Ramos (cell line): ENCODE results near the gene CCNE1.

Source experiments
- in situ Hi-C: fragments of 300-500 bp; cut with MboI; formaldehyde crosslinking; loops from one replicate; pipeline ENCODE4 v1.14.3; 2022; ENCODE audit warnings: low sequenced_read_pairs; ENCODE audit not compliant: unreplicated experiment

Gene CCNE1

DNA sequence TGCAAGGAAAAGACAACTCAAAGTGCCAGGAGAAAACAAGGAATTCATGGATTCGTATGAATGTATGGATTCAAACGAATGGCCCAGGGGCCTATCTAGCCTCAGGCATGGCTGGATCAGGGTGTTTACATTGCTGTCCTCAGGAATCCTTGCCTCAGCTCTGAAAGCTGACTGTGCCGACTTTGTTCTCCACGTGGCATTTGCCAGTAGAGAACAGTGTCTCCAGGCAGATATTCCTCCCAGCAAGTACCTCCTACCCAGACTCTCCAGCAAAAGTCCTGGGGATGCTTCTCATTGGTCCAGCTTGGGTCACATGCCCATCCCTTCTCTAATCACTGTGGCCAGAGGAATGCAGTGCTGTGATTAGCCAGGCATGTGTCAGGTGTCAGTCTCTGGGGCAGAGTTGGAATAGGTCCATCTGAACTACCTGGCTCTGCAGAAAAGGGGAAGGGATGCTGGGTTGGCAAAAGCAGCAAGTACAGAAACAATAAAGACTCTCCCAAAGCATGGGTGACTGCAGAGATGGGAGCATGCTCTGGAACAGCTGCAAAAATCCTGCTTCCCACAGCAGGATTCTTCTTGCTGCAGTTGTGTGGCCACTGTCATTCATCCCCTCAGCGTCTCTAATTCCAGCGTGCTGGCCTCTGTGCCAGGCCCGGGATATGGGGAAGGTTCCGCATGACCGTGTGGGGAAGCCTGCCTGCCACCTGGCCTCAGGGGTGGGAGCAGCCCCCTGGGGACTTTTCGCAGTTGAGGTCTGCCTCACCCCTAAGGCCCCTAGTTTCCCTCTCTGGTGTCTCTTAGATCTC is 30.0 kb downstream of the CCNE1 start:
- in situ Hi-C loops: no loop called here

- in situ Hi-C loops: no loop called here
These were observed 30.8 kb downstream of the CCNE1 start for GRCh38 chr19:29842471-29843179.

- in situ Hi-C loops: no loop called here
These were observed 31.6 kb downstream of the CCNE1 start for GRCh38 chr19:29843180-29844051.

DNA sequence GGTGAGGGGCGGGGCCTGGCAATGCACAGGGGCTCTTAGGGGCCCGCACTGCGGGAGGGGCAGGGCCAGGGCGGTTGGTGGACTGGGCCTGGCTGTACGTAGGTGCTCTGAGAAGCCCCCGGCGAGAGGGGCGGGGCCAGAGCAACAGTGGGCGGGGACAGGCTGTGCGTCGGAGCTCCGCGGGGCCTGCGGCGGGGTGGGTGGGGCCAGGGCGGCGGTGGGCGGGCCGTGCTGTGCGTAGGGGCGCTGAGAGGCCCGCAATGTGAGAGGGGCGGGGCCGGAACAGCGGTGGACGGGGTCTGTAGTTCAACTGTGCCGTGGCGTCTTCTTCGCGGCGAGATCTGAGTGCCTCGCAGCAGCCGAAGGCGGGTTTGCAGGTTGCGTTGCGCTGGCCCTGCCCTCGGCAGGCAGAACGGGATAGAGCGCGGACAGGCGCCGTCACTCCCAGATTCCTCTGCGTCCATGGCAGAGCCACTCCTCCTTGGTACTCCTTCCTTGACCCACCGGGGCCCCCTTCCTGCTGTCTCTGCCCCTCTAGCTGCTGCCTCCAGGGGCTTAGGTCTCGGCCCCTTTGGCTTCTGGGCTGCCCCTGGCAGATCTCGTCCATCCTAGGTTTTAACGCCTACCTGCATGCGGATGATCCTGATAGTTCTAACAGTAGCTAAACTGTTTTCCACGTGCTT is 33.2 kb downstream of the CCNE1 start:
- in situ Hi-C loops: no loop called here

GRCh38 chr19:29845574-29846176 is 33.9 kb downstream of the CCNE1 start:
- in situ Hi-C loops: no loop called here

GRCh38 chr19:29849208-29849607 is 37.4 kb downstream of the CCNE1 start:
- in situ Hi-C loops: no loop called here

DNA sequence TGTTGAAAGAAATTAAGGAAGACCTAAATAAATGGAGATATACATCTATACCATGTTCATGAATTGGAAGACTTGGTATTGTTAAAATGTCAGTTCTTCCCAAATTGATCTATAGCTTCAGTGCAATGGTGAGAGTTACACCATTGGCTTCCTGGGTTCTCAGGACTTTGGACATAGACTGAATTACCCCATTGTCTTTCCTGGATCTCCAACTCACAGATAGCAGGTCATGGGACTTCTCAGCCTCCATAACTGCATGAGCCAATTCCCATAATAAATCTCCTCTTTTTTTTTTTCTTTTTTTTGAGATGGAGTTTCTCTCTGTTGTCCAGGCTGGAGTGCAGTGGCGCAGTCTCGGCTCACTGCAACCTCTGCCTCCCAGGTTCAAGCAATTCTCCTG is 38.7 kb downstream of the CCNE1 start:
- in situ Hi-C loops: loop anchor here (10.0 kb wide), 1 partner anchor 804 kb away; no protein-coding TSS in a partner anchor

DNA sequence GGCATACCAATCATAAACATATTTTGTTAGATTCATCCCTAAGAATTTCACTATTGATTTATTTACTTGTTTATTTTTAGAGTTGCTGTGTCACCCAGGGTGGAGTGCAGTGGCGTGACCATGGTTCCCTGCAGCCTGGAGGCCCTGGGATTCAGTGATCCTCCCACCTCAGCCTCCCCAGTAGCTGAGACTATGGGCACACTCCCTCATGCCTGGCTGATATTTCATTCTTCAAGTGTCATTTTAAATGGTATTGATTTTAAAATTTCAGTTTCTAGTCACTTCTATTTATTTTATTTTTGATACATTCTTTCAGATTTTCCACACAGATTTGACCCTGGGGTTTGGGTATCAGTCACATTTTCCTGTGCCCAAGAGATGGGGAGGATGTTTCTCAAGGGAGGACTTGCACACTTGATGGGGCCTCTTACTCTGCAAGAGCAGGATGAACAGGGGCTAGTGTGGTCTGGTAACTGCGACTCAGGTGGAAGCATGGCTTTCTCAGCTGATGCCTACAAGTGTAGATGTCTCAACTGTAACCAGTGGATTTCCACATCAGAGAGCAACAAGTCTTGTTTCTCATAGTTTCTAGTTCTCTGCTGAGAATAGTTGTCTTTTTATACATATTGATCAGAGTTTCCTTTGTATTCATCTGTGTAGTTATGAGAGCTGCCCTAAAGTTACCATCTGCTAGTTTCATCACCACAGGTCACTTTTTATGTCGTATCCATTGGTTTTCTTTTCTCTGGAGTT is 40.2 kb downstream of the CCNE1 start:
- in situ Hi-C loops: loop anchor here (10.0 kb wide), 1 partner anchor 803 kb away; no protein-coding TSS in a partner anchor

- in situ Hi-C loops: loop anchor here (10.0 kb wide), 1 partner anchor 801 kb away; no protein-coding TSS in a partner anchor
These were observed 42.2 kb downstream of the CCNE1 start for GRCh38 chr19:29854033-29854432.

DNA sequence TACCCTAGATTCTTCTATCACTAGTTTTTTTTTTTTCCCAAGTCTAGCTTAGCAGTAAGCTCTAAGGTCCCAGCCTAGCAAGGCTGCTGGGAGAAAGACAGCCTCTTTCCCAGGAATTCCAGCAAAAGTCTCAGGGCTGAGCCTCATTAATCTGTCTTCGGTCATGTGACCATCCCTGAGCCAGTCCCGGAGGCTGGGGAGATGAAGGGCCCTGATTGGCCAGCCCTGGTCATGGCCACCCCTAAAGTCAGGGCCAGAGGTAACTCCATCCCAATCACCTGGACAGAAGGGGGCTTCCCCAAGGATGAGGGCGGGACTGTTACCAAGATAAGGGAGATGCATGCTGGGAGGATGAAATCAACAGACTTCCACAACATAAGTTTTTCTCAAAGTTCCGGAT is 43.3 kb downstream of the CCNE1 start:
- in situ Hi-C loops: loop anchor here (10.0 kb wide), 1 partner anchor 800 kb away; no protein-coding TSS in a partner anchor

DNA sequence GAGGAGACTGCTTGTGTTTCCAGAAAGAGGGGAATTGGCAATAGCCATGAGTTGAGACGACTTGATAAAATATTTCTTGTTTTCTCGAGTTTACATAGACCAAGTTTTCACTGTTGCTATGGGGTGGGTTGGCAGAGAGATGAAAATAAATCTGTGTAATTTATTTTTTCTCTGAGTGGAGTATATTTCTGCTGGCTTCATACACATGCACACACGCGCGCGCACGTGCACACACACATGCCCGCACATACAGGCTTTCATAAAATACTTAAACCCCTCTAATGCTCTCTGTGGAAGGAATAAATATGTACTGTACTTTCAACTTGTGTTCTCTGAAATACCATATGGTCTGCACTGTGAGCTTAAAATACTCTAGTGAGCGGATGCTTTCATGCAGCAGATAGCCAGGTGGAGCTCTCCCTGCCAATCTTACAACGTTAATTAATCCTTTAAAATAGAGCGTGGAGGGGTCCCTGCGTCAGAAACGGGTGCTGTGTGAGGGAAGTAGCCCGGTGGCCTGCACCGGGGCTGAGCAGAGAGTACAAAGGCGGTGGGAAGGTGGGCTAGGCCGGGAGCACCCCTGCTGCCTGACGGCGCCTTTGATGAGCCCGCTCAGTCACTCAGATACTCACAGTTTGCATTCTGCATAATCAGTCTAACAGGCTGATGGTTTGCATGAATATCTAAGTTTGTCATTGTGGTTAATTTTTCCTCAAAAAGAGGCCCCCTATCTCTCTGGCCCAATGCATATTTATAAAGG is 44.1 kb downstream of the CCNE1 start:
- in situ Hi-C loops: loop anchor here (10.0 kb wide), 1 partner anchor 799 kb away; no protein-coding TSS in a partner anchor

- in situ Hi-C loops: loop anchor here (10.0 kb wide), 1 partner anchor 797 kb away; no protein-coding TSS in a partner anchor
These were observed 46.3 kb downstream of the CCNE1 start for GRCh38 chr19:29858000-29858596.

DNA sequence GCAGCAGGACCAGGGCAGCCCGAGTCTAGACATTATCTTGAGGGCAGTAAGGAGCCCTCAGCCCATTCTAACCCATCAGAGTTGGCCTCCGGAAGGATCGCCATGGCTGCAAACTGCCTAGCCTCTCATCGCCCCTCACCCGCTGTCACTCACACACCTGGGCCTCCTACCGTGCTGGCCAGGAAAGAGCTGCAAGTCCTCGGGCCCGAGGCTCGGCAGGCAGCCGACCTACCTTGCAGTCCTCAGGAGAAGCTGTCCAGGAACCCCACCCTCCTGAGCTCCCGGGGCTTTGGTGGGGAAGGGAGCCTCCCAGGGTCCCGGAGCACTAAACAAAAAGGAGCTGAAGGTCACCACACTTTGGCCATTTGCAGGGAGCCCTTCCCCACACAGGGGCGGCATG is 46.8 kb downstream of the CCNE1 start:
- in situ Hi-C loops: loop anchor here (10.0 kb wide), 1 partner anchor 796 kb away; no protein-coding TSS in a partner anchor

GRCh38 chr19:29860492-29860891 is 48.7 kb downstream of the CCNE1 start:
- in situ Hi-C loops: no loop called here

- in situ Hi-C loops: no loop called here
These were observed 49.8 kb downstream of the CCNE1 start for GRCh38 chr19:29861574-29861973.

DNA sequence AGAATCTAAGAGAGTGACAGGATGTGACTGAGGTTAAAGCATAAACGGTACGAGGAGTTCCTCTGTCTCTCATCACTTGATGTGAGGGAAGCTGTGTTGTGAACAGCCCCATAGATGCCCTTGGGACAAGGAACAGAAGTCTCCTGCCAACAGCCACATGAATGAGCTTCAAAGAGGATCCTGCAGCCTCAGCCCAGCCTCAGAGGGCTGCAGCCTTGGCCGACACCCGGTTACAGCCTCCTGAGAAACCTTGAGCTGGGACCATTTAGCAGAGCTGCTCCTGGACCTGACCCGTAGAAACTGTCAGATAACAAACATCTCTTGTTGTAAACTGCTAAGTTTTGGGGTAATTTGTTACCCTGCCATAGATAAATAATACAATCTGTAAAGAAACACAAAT is 54.2 kb downstream of the CCNE1 start:
- in situ Hi-C loops: no loop called here

DNA sequence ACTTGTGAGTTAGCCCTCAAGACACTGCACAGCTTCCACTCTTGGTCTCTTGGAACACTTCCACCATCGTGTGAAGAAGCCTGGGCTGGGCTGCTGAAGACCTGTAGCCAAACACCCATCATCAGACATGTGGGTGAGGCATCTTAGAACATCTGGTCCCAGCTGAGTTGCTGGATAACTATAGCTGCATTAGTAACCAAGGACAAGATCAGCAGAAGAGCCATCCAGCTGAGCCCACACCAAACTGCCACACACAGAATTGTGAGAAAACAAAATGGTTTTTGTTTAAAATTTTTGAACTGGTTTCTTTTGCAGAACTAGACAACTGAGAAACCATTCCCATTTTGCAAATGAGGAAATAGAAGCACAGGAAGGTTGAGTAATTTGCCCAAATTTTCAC is 56.2 kb downstream of the CCNE1 start:
- in situ Hi-C loops: no loop called here
